Thoracic aorta (tissue), 2 donors: ENCODE results near the gene DNAAF3. TPM values are rescaled to one million over a fixed set of nuclear protein-coding genes. Genes with fewer than 3 reads are reported as not detected.

ENCODE experiments used
- ATAC-seq: fragments of 150-250 bp; one replicate; pipeline ENCODE4 v1.8.0; 2017; ENCODE audit warnings: low read depth; ENCODE audit not compliant: insufficient number of reproducible peaks, low FRiP score
- DNase-seq: peaks from one replicate; pipeline ENCODE4 v3.0.0-alpha.2; 2020; ENCODE audit warnings: low spot score
- H3K27ac ChIP-seq, 2 donors: fragments of 200-600 bp; sonication (generic); 1 replicate in 1 of 2; 2 replicates in 1 of 2; pipeline ENCODE4 v1.5.1; 2016; ENCODE audit warnings: mild to moderate bottlenecking in 2 of 2, moderate library complexity in 2 of 2
- H3K27me3 ChIP-seq: fragments of 200-600 bp; sonication (generic); replicated peaks from 2 replicates; pipeline ENCODE4 v1.6.0; 2016; ENCODE audit warnings: mild to moderate bottlenecking; ENCODE audit not compliant: insufficient read depth
- H3K36me3 ChIP-seq: fragments of 200-600 bp; sonication (generic); one replicate; pipeline ENCODE4 v1.5.1; 2016
- H3K4me1 ChIP-seq, 2 donors: fragments of 200-600 bp; sonication (generic); 1 replicate in 1 of 2; 2 replicates in 1 of 2; pipeline versions ENCODE4 v1.5.1 to v1.6.0; 2016; ENCODE audit warnings: low read depth in 2 of 2, mild to moderate bottlenecking in 1 of 2; ENCODE audit not compliant: control insufficient read depth in 1 of 2
- H3K4me3 ChIP-seq: fragments of 200-600 bp; sonication (generic); 2 replicates; pipeline ENCODE4 v1.5.1; 2016; ENCODE audit warnings: mild to moderate bottlenecking
- H3K9me3 ChIP-seq: fragments of 200-600 bp; sonication (generic); 2 replicates; pipeline ENCODE4 v1.5.1; 2016
- CTCF ChIP-seq: fragments of 200-600 bp; sonication (generic); IDR thresholded peaks from one replicate; pipeline ENCODE4 v1.5.1; 2019; ENCODE audit warnings: antibody characterized with exemption
- total RNA-seq, 2 donors: library from RNA; depleted of rRNA; stranded (reverse); fragments of >200 nt; gene quantifications; one replicate each; pipeline versions ENCODE4 v1.1.0 to v1.2.3, GENCODE V29; 2016

DNAAF3 gene
- total RNA-seq, 2 donors from 2014 or later, result not detected

- no peak for TF ChIP-seq CTCF
- Histone ChIP-seq H3K4me1 (no peaks in the 10 kb centered on the region), H3K27me3 (no peaks in the 10 kb centered on the region)
Observed at GRCh38 chr19:55134736-55135135, 31.7 kb downstream of the DNAAF3 start.

GRCh38 chr19:55133639-55134444, 32.6 kb downstream of the DNAAF3 start:
- no peaks in the 10 kb centered on the region for H3K27me3 ChIP-seq
- no peaks in the 10 kb centered on the region for H3K36me3 ChIP-seq
- no peak for ATAC-seq
- no peak for TF ChIP-seq CTCF
- H3K4me1 ChIP-seq, result no peaks in the 10 kb centered on the region
- no peak overlapping the region for H3K27ac ChIP-seq
- DNase-seq, result no peak
- H3K4me3 ChIP-seq, result no peak overlapping the region
- no peaks in the 10 kb centered on the region for H3K9me3 ChIP-seq

More at GRCh38 chr19:55134736-55135135, 31.7 kb downstream of the DNAAF3 start:
- H3K27ac ChIP-seq, result no peak overlapping the region
- no peaks in the 10 kb centered on the region for H3K36me3 ChIP-seq
- H3K9me3 ChIP-seq, result no peaks in the 10 kb centered on the region
- DNase-seq (no peak), ATAC-seq (no peak)
- no peak overlapping the region for H3K4me3 ChIP-seq

- H3K4me1 ChIP-seq, result no peaks in the 10 kb centered on the region
- no peak overlapping the region for H3K27ac ChIP-seq
- ATAC-seq (no peak), DNase-seq (no peak)
- no peaks in the 10 kb centered on the region for H3K27me3 ChIP-seq
- H3K9me3 ChIP-seq, result no peaks in the 10 kb centered on the region
- no peak overlapping the region for H3K4me3 ChIP-seq
- TF ChIP-seq CTCF, result no peak
- no peaks in the 10 kb centered on the region for H3K36me3 ChIP-seq
Observed at GRCh38 chr19:55132453-55133129, 33.8 kb downstream of the DNAAF3 start.

GRCh38 chr19:55131421-55131820, 35.0 kb downstream of the DNAAF3 start:
- Histone ChIP-seq H3K4me3 (no peak overlapping the region), H3K36me3 (no peaks in the 10 kb centered on the region), H3K4me1 (no peaks in the 10 kb centered on the region), H3K27ac (no peak overlapping the region), H3K27me3 (no peaks in the 10 kb centered on the region), H3K9me3 (no peaks in the 10 kb centered on the region)
- DNase-seq (no peak), ATAC-seq (no peak)
- no peak for TF ChIP-seq CTCF

GRCh38 chr19:55119053-55119452, 47.4 kb downstream of the DNAAF3 start:
- Histone ChIP-seq H3K4me1 (peaks cover 16 to 29% of the 10 kb centered on the region in 2 donors), H3K36me3 (no peaks in the 10 kb centered on the region), H3K9me3 (no peaks in the 10 kb centered on the region), H3K27ac (no peak overlapping the region), H3K4me3 (no peak overlapping the region), H3K27me3 (no peaks in the 10 kb centered on the region)
- DNase-seq (no peak), ATAC-seq (no peak)
- TF ChIP-seq CTCF, result no peak
